ENCODE data around the gene TOX4. TPM values are rescaled to one million over a fixed set of nuclear protein-coding genes. Genes with fewer than 3 reads are reported as not detected.
"Not testable (repeated sequence)": the region's sequence is repeated elsewhere in the genome, so short reads cannot be mapped to it uniquely, and the experiment has no call there.

TOX4 gene
- total RNA-seq (ENCODE audit: insufficient read depth, low replicate concordance), result 15.4 TPM

- DNase-seq (ENCODE audit: low spot score), result peak; percentile 100
Measured at GRCh38 chr14:21476925-21477681, at the start of gene TOX4, which contains the start of gene RAB2B. Gene TOX4 (plus strand): TSS chr14:21477195. CDS start chr14:21477279, 84 bp downstream. Gene RAB2B (minus strand): TSS chr14:21476959. CDS start chr14:21476872, 87 bp downstream.

- no peak for DNase-seq (ENCODE audit: low spot score)
Measured at GRCh38 chr14:21428930-21429329, 48.1 kb upstream of the TOX4 start.

GRCh38 chr14:21431126-21431525 lies 45.9 kb upstream of the TOX4 start:
- DNase-seq (ENCODE audit: low spot score), result no peak

GRCh38 chr14:21436567-21437062 lies 40.4 kb upstream of the TOX4 start:
- no peak for DNase-seq (ENCODE audit: low spot score)

GRCh38 chr14:21437063-21437901 lies 39.7 kb upstream of the TOX4 start:
- DNase-seq (ENCODE audit: low spot score), result peak; percentile 100

- no peak for DNase-seq (ENCODE audit: low spot score)
Measured at GRCh38 chr14:21440859-21441258, 36.1 kb upstream of the TOX4 start.

- not testable (repeated sequence) for DNase-seq (ENCODE audit: low spot score)
Measured at GRCh38 chr14:21442657-21443056, 34.3 kb upstream of the TOX4 start.

- DNase-seq (ENCODE audit: low spot score), result no peak
Measured at GRCh38 chr14:21449899-21450216, 27.1 kb upstream of the TOX4 start.

- DNase-seq (ENCODE audit: low spot score), result peak; percentile 4
Measured at GRCh38 chr14:21454843-21455544, 22.0 kb upstream of the TOX4 start.

- DNase-seq (ENCODE audit: low spot score), result no peak
Measured at GRCh38 chr14:21455592-21455911, 21.4 kb upstream of the TOX4 start.

- peak; percentile 100 for DNase-seq (ENCODE audit: low spot score)
Measured at GRCh38 chr14:21455912-21456667, 20.9 kb upstream of the TOX4 start, which contains the start of gene CHD8. Gene CHD8 (minus strand): TSS chr14:21456123. CDS start chr14:21431643, 24,480 bp downstream.

- peak; percentile 70 for DNase-seq (ENCODE audit: low spot score)
Measured at GRCh38 chr14:21467616-21468015, 9.4 kb upstream of the TOX4 start.

GRCh38 chr14:21475767-21476522 lies 1.1 kb upstream of the TOX4 start:
- no peak for DNase-seq (ENCODE audit: low spot score)

GRCh38 chr14:21476523-21476924 lies 471 bp upstream of the TOX4 start:
- no peak for DNase-seq (ENCODE audit: low spot score)

GRCh38 chr14:21486640-21487087 lies 9.7 kb downstream of the TOX4 start:
- no peak for DNase-seq (ENCODE audit: low spot score)

GRCh38 chr14:21494902-21495762 lies 18.1 kb downstream of the TOX4 start:
- DNase-seq (ENCODE audit: low spot score), result no peak

- peak; percentile 15 for DNase-seq (ENCODE audit: low spot score)
Measured at GRCh38 chr14:21496453-21496852, 19.5 kb downstream of the TOX4 start.

- peak; percentile 32 for DNase-seq (ENCODE audit: low spot score)
Measured at GRCh38 chr14:21498540-21499526, 21.8 kb downstream of the TOX4 start.

All from umbilical cord (tissue), 2 donors.